ENCODE measurements around the gene DOC2A. TPM values are rescaled to one million over a fixed set of nuclear protein-coding genes. Genes with fewer than 3 reads are reported as not detected.

DOC2A gene
- polyA plus RNA-seq, 1 donor from 2014 or later: 7.3 TPM

DNA sequence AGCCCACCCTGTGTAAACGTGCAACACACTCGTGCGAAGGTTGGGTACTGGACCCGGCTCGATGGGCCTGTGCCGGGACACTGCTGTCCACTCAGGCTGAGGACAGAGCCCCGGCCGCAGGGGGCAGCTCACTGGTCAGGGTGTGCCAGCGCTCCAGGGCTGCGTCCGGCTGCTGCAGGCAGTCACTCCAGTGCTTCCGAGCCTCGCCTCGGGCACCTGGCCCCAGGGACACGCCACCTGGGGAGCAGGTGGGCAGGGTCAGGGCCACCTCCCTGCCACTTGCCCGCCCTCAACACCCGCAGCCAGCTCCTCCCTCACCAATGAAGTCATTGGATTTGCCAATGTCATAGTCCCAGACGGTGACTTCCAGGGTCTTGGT lies 4.7 kb downstream of the DOC2A start:
- H3K27me3 ChIP-seq (ENCODE audit: insufficient read depth, low read depth, low read length): no peaks in the 10 kb centered on the region
- no peak overlapping the region for H2AFZ ChIP-seq (ENCODE audit: low read depth, low read length)
- no peaks in the 10 kb centered on the region for H3K9me3 ChIP-seq (ENCODE audit: low read length)
- H3K4me2 ChIP-seq (ENCODE audit: low read length): no peak overlapping the region
- TF ChIP-seq POLR2AphosphoS5 (IDR thresholded peaks at IDR 0.05) (no peak), REST (IDR thresholded peaks at IDR 0.05; ENCODE audit: borderline replicate concordance) (no peak), TAF1 (IDR thresholded peaks at IDR 0.05; ENCODE audit: low read depth) (no peak), EZH2 (IDR thresholded peaks at IDR 0.05; ENCODE audit: borderline replicate concordance, insufficient read depth, low read length, poor library complexity, severe bottlenecking) (no peak), EP300 (conservative IDR thresholded peaks at IDR 0.05; ENCODE audit: poor library complexity, severe bottlenecking) (no peak), SMC3 (conservative IDR thresholded peaks at IDR 0.05; ENCODE audit: poor library complexity) (no peak), RAD21 (conservative IDR thresholded peaks at IDR 0.05) (no peak), MXI1 (conservative IDR thresholded peaks at IDR 0.05; ENCODE audit: poor library complexity, severe bottlenecking) (no peak), CTCF (IDR thresholded peaks at IDR 0.05; ENCODE audit: poor library complexity, severe bottlenecking) (no peak)
- no peaks in the 10 kb centered on the region for H3K79me2 ChIP-seq (replicated peaks; ENCODE audit: insufficient read depth, low read length)
- no peaks in the 10 kb centered on the region for H3F3A ChIP-seq (ENCODE audit: insufficient read depth, low read length, poor library complexity, severe bottlenecking)
- H3K9ac ChIP-seq (ENCODE audit: low read length): no peak overlapping the region
- H3K27ac ChIP-seq (ENCODE audit: low read length): no peak overlapping the region
- no peaks in the 10 kb centered on the region for H4K20me1 ChIP-seq (ENCODE audit: insufficient read depth)
- no peaks in the 10 kb centered on the region for H3K9me2 ChIP-seq (ENCODE audit: insufficient read depth, low read length)
- H3K36me3 ChIP-seq (ENCODE audit: insufficient read depth, low read length): no peaks in the 10 kb centered on the region
- no peak overlapping the region for H3K4me3 ChIP-seq (ENCODE audit: low read length)

- no peak for TF ChIP-seq TAF1 (IDR thresholded peaks at IDR 0.05; ENCODE audit: low read depth)
- no peak for TF ChIP-seq POLR2AphosphoS5 (IDR thresholded peaks at IDR 0.05)
- TF ChIP-seq MXI1 (conservative IDR thresholded peaks at IDR 0.05; ENCODE audit: poor library complexity, severe bottlenecking): no peak
- no peak for TF ChIP-seq REST (IDR thresholded peaks at IDR 0.05; ENCODE audit: borderline replicate concordance)
- TF ChIP-seq RAD21 (conservative IDR thresholded peaks at IDR 0.05): peak; percentile 51
- peak; percentile 68 for TF ChIP-seq SMC3 (conservative IDR thresholded peaks at IDR 0.05; ENCODE audit: poor library complexity)
- no peak for TF ChIP-seq EP300 (conservative IDR thresholded peaks at IDR 0.05; ENCODE audit: poor library complexity, severe bottlenecking)
- peak; percentile 66 for TF ChIP-seq CTCF (IDR thresholded peaks at IDR 0.05; ENCODE audit: poor library complexity, severe bottlenecking)
- no peak for TF ChIP-seq EZH2 (IDR thresholded peaks at IDR 0.05; ENCODE audit: borderline replicate concordance, insufficient read depth, low read length, poor library complexity, severe bottlenecking)
- no peaks in the 10 kb centered on the region for H3K9me3 ChIP-seq (ENCODE audit: low read length)
- no peaks in the 10 kb centered on the region for H3K36me3 ChIP-seq (ENCODE audit: insufficient read depth, low read length)
- H3K9me2 ChIP-seq (ENCODE audit: insufficient read depth, low read length): no peaks in the 10 kb centered on the region
- no peak overlapping the region for H3K4me2 ChIP-seq (ENCODE audit: low read length)
- H3F3A ChIP-seq (ENCODE audit: insufficient read depth, low read length, poor library complexity, severe bottlenecking): no peaks in the 10 kb centered on the region
- no peaks in the 10 kb centered on the region for H3K79me2 ChIP-seq (replicated peaks; ENCODE audit: insufficient read depth, low read length)
- H3K27me3 ChIP-seq (ENCODE audit: insufficient read depth, low read depth, low read length): no peaks in the 10 kb centered on the region
- no peak overlapping the region for H2AFZ ChIP-seq (ENCODE audit: low read depth, low read length)
- no peaks in the 10 kb centered on the region for H4K20me1 ChIP-seq (ENCODE audit: insufficient read depth)
- no peak overlapping the region for H3K27ac ChIP-seq (ENCODE audit: low read length)
- no peak overlapping the region for H3K4me3 ChIP-seq (ENCODE audit: low read length)
- H3K9ac ChIP-seq (ENCODE audit: low read length): no peak overlapping the region
Measured at GRCh38 chr16:30005341-30006094, 5.3 kb downstream of the DOC2A start.

Measured in neural cell (in vitro differentiated cells).